AG10803 (cell line): ENCODE results near the gene TAS2R1.

ENCODE experiments used
- DNase-seq: peaks from one replicate; pipeline ENCODE4 v3.0.0; 2010; ENCODE audit warnings: low read depth
- H3K4me3 ChIP-seq: 2 replicates; pipeline ENCODE4 v1.5.1; 2011; ENCODE audit warnings: mild to moderate bottlenecking, low read length, control low read depth
- CTCF ChIP-seq: conservative IDR thresholded peaks from 2 replicates; pipeline ENCODE4 v1.5.1; 2011; ENCODE audit warnings: mild to moderate bottlenecking, low read length, control low read depth, inconsistent platforms

TAS2R1 gene

GRCh38 chr5:9624196-9624947 lies 5.8 kb downstream of the TAS2R1 start:
- no peak overlapping the region for H3K4me3 ChIP-seq
- TF ChIP-seq CTCF = no peak
- DNase-seq = peak; percentile 23

- DNase-seq = no peak
- H3K4me3 ChIP-seq = no peak overlapping the region
- no peak for TF ChIP-seq CTCF
These were observed 6.5 kb downstream of the TAS2R1 start for GRCh38 chr5:9623661-9624060.

GRCh38 chr5:9622971-9623421 lies 7.2 kb downstream of the TAS2R1 start:
- TF ChIP-seq CTCF = no peak
- no peak overlapping the region for H3K4me3 ChIP-seq
- DNase-seq = peak; percentile 76

GRCh38 chr5:9621379-9621903 lies 8.7 kb downstream of the TAS2R1 start:
- H3K4me3 ChIP-seq = no peak overlapping the region
- no peak for TF ChIP-seq CTCF
- peak; percentile 63 for DNase-seq

GRCh38 chr5:9619331-9620092 lies 10.6 kb downstream of the TAS2R1 start:
- no peak for TF ChIP-seq CTCF
- H3K4me3 ChIP-seq = no peak overlapping the region
- no peak for DNase-seq

- DNase-seq = no peak
- TF ChIP-seq CTCF = no peak
- no peak overlapping the region for H3K4me3 ChIP-seq
These were observed 12.2 kb downstream of the TAS2R1 start for GRCh38 chr5:9617739-9618504.
